Mesendoderm (in vitro differentiated cells): ENCODE results near the gene SLC16A12.

Experiments used
- DNase-seq: peaks from one replicate; pipeline ENCODE4 v3.0.0; 2013
- H2AK5ac ChIP-seq: 2 replicates; pipeline ENCODE4 v1.6.1; 2013; ENCODE audit warnings: low read length, inconsistent platforms
- H2BK120ac ChIP-seq: 2 replicates; pipeline ENCODE4 v1.6.1; 2013; ENCODE audit warnings: low read depth, mild to moderate bottlenecking, low read length, moderate library complexity, mixed read lengths
- H2BK15ac ChIP-seq: replicated peaks from 2 replicates; pipeline ENCODE4 v1.6.1; 2013; ENCODE audit warnings: low read depth, mild to moderate bottlenecking, moderate library complexity
- H2BK5ac ChIP-seq: 2 replicates; pipeline ENCODE4 v1.6.1; 2013; ENCODE audit warnings: low read length, inconsistent platforms
- H3K18ac ChIP-seq: 2 replicates; pipeline ENCODE4 v1.6.1; 2013; ENCODE audit warnings: mild to moderate bottlenecking, low read length, mixed read lengths
- H3K23ac ChIP-seq: one replicate; pipeline ENCODE4 v1.6.1; 2013; ENCODE audit warnings: low read length
- H3K27ac ChIP-seq: 2 replicates; pipeline ENCODE4 v1.5.1; 2013; ENCODE audit warnings: low read depth, mild to moderate bottlenecking, inconsistent platforms, low read length, moderate library complexity
- H3K27me3 ChIP-seq: 2 replicates; pipeline ENCODE4 v1.6.1; 2013; ENCODE audit warnings: low read length, control low read depth, mild to moderate bottlenecking, inconsistent platforms; ENCODE audit not compliant: insufficient read depth, poor library complexity
- H3K36me3 ChIP-seq: 2 replicates; pipeline ENCODE4 v1.6.1; 2013; ENCODE audit warnings: low read length, inconsistent platforms; ENCODE audit not compliant: control insufficient read depth, insufficient read depth
- H3K4ac ChIP-seq: one replicate; pipeline ENCODE4 v1.6.1; 2013; ENCODE audit warnings: low read depth, mild to moderate bottlenecking, low read length, moderate library complexity
- H3K4me1 ChIP-seq: 2 replicates; pipeline ENCODE4 v1.6.1; 2013; ENCODE audit warnings: low read depth, low read length, inconsistent platforms; ENCODE audit not compliant: control insufficient read depth
- H3K4me2 ChIP-seq: 2 replicates; pipeline ENCODE4 v1.6.1; 2013; ENCODE audit warnings: low read length
- H3K4me3 ChIP-seq: 2 replicates; pipeline ENCODE4 v1.5.1; 2013; ENCODE audit warnings: mild to moderate bottlenecking, low read length
- H3K56ac ChIP-seq: one replicate; pipeline ENCODE4 v1.6.1; 2013; ENCODE audit warnings: low read length
- H3K79me1 ChIP-seq: 2 replicates; pipeline ENCODE4 v1.6.1; 2013; ENCODE audit warnings: low read length, inconsistent platforms
- H3K79me2 ChIP-seq: 2 replicates; pipeline ENCODE4 v1.6.1; 2013; ENCODE audit warnings: mild to moderate bottlenecking, low read length; ENCODE audit not compliant: control insufficient read depth, insufficient read depth
- H3K9ac ChIP-seq: 2 replicates; pipeline ENCODE4 v1.6.1; 2013; ENCODE audit warnings: low read length, inconsistent platforms
- H4K5ac ChIP-seq: one replicate; pipeline ENCODE4 v1.6.1; 2013; ENCODE audit warnings: low read length
- H4K8ac ChIP-seq: one replicate; pipeline ENCODE4 v1.6.1; 2013; ENCODE audit warnings: low read depth, mild to moderate bottlenecking, control low read depth, low read length, moderate library complexity
- WGBS: extraction: QIAGEN DNeasy Blood & Tissue Kit; methylation state at CpG from one replicate; pipeline ENCODE4 v1.1.7; 2013; ENCODE audit warnings: low lambda C conversion rate, missing lambda C conversion rate; ENCODE audit not compliant: insufficient coverage; ENCODE audit errors: extremely low coverage; 5-methylcytosine and 5-hydroxymethylcytosine counted together

Gene SLC16A12

DNA sequence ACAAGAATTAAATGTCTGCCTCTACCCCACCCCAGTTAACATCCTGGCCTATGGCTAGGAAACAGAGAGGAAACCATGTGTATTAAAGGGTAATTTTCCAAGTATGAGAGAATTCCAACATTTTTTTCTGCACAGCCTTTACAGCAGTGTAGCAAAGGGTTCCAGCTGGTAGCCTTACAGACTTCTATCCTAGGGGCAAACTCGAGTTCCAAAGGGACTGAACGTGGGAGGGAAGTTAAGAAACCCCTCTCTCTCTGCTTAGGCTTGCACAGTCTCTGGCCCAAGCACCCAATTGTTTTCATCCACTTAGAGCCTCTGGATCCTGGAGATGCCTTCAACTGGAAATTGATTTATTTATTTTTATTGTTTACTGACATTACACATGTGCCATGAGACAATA lies 60.3 kb downstream of the SLC16A12 start:
- Histone ChIP-seq H3K27me3 (no peaks in the 10 kb centered on the region), H3K36me3 (no peaks in the 10 kb centered on the region), H3K4me1 (peaks cover 4% of the 10 kb centered on the region), H2BK5ac (no peak overlapping the region), H3K4me3 (no peak overlapping the region), H4K5ac (no peak overlapping the region), H3K79me2 (no peaks in the 10 kb centered on the region), H3K4ac (no peak overlapping the region), H3K23ac (no peak overlapping the region), H3K56ac (no peak overlapping the region), H4K8ac (no peak overlapping the region), H2AK5ac (no peak overlapping the region), H3K4me2 (no peak overlapping the region), H2BK120ac (no peak overlapping the region), H3K9ac (no peak overlapping the region), H3K18ac (no peak overlapping the region), H3K79me1 (no peaks in the 10 kb centered on the region), H3K27ac (no peak overlapping the region), H2BK15ac (no peak overlapping the region)
- DNase-seq: no peak
- no CpG with 5 or more reads among the region's 2 CpGs for WGBS

DNA sequence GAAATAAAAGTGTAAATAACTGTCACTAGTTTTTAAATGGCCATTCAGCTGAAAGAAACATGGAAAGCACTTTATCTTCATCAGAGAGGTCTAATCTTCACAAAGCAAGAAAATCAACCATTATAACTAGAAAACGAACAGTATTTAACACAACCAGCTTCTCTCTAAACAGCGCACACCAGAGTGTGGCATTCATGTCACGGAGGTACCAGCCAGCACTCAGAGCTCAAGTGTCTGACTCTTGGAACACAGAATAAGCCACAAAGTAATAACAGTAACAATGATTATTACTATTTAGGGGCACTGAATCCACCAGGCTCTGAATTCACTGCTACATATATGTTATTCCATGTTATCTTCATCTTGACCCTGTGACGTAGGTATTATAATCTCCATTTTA lies 60.9 kb downstream of the SLC16A12 start:
- no peak overlapping the region for H2AK5ac ChIP-seq
- no peak overlapping the region for H3K23ac ChIP-seq
- H3K27ac ChIP-seq: no peak overlapping the region
- DNase-seq: no peak
- no peak overlapping the region for H4K5ac ChIP-seq
- H3K18ac ChIP-seq: no peak overlapping the region
- no peak overlapping the region for H3K4me2 ChIP-seq
- no peaks in the 10 kb centered on the region for H3K27me3 ChIP-seq
- H2BK15ac ChIP-seq: no peak overlapping the region
- H3K56ac ChIP-seq: no peak overlapping the region
- peaks cover 4% of the 10 kb centered on the region for H3K4me1 ChIP-seq
- H3K79me1 ChIP-seq: no peaks in the 10 kb centered on the region
- H3K4ac ChIP-seq: no peak overlapping the region
- no peak overlapping the region for H3K9ac ChIP-seq
- no peak overlapping the region for H2BK5ac ChIP-seq
- H2BK120ac ChIP-seq: no peak overlapping the region
- no peaks in the 10 kb centered on the region for H3K79me2 ChIP-seq
- H3K36me3 ChIP-seq: no peaks in the 10 kb centered on the region
- H3K4me3 ChIP-seq: no peak overlapping the region
- WGBS: no CpG with 5 or more reads among the region's 4 CpGs
- no peak overlapping the region for H4K8ac ChIP-seq

GRCh38 chr10:89471110-89471809 lies 64.1 kb downstream of the SLC16A12 start:
- H2BK120ac ChIP-seq: no peak overlapping the region
- no peak overlapping the region for H3K4me2 ChIP-seq
- no peak overlapping the region for H4K5ac ChIP-seq
- no peak overlapping the region for H2BK5ac ChIP-seq
- no CpG with 5 or more reads among the region's 1 CpG for WGBS
- no peak overlapping the region for H3K56ac ChIP-seq
- no peak for DNase-seq
- H3K27ac ChIP-seq: no peak overlapping the region
- no peaks in the 10 kb centered on the region for H3K4me1 ChIP-seq
- H3K4me3 ChIP-seq: no peak overlapping the region
- H3K23ac ChIP-seq: no peak overlapping the region
- H2AK5ac ChIP-seq: no peak overlapping the region
- no peak overlapping the region for H4K8ac ChIP-seq
- no peak overlapping the region for H3K18ac ChIP-seq
- no peaks in the 10 kb centered on the region for H3K36me3 ChIP-seq
- H3K4ac ChIP-seq: no peak overlapping the region
- no peaks in the 10 kb centered on the region for H3K27me3 ChIP-seq
- H3K9ac ChIP-seq: no peak overlapping the region
- no peak overlapping the region for H2BK15ac ChIP-seq
- H3K79me1 ChIP-seq: no peaks in the 10 kb centered on the region
- H3K79me2 ChIP-seq: no peaks in the 10 kb centered on the region

DNA sequence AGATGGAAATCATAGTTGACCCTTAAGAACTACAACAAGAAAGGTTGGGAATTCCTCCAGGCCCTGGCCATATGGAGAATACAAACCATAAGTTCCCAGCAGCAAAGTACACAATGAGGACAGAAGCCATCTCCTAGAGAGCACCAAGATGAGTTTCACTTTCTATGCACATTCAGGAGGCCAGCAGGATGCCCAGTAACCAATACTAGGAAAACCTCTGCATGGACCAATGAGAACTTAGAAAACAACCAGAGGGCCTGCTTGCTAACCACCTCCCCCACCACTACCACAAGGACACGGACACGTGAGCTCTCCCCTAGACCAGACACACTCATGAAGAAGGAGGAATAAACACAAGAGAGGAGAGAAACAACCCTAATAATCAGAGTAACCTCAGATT lies 64.8 kb downstream of the SLC16A12 start:
- no peak overlapping the region for H3K56ac ChIP-seq
- H3K79me1 ChIP-seq: no peaks in the 10 kb centered on the region
- no peak overlapping the region for H4K5ac ChIP-seq
- H3K4me3 ChIP-seq: no peak overlapping the region
- no peak overlapping the region for H3K4ac ChIP-seq
- H4K8ac ChIP-seq: no peak overlapping the region
- no peak overlapping the region for H3K4me2 ChIP-seq
- no peaks in the 10 kb centered on the region for H3K36me3 ChIP-seq
- H3K79me2 ChIP-seq: no peaks in the 10 kb centered on the region
- no peak overlapping the region for H2BK15ac ChIP-seq
- H3K9ac ChIP-seq: no peak overlapping the region
- DNase-seq: peak; percentile 14
- no peak overlapping the region for H2BK5ac ChIP-seq
- H3K23ac ChIP-seq: no peak overlapping the region
- no peaks in the 10 kb centered on the region for H3K4me1 ChIP-seq
- H2AK5ac ChIP-seq: no peak overlapping the region
- no peaks in the 10 kb centered on the region for H3K27me3 ChIP-seq
- WGBS: no CpG with 5 or more reads among the region's 2 CpGs
- H3K27ac ChIP-seq: no peak overlapping the region
- H2BK120ac ChIP-seq: no peak overlapping the region
- H3K18ac ChIP-seq: no peak overlapping the region

DNA sequence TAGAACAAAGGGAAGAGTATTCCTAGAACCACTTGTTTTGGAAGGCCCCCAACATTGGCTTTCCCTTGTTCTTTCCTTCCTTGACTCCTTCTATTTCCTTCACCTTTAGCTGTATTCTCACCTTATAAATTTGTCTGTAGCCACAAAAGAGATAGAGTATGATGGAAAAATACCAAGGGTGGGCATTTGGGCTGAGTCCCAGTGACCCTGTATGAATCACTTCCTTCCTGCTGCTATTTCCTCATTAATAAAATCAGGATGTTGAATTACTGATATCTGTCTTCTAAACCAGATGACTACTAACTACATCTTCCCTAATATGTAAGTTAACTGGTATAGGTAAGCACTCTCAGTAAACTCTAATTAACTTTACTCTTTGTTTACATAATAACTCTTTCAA lies 65.9 kb downstream of the SLC16A12 start:
- no peaks in the 10 kb centered on the region for H3K27me3 ChIP-seq
- H3K36me3 ChIP-seq: no peaks in the 10 kb centered on the region
- no peaks in the 10 kb centered on the region for H3K79me1 ChIP-seq
- no peaks in the 10 kb centered on the region for H3K79me2 ChIP-seq
- H3K4me2 ChIP-seq: no peak overlapping the region
- H2BK5ac ChIP-seq: no peak overlapping the region
- H3K23ac ChIP-seq: no peak overlapping the region
- no peak overlapping the region for H3K9ac ChIP-seq
- no peak for DNase-seq
- no peak overlapping the region for H3K4ac ChIP-seq
- no peak overlapping the region for H2BK120ac ChIP-seq
- no peak overlapping the region for H4K8ac ChIP-seq
- no peak overlapping the region for H3K56ac ChIP-seq
- no peak overlapping the region for H2BK15ac ChIP-seq
- no peak overlapping the region for H3K4me3 ChIP-seq
- no peak overlapping the region for H3K18ac ChIP-seq
- no peak overlapping the region for H4K5ac ChIP-seq
- no peak overlapping the region for H2AK5ac ChIP-seq
- no peaks in the 10 kb centered on the region for H3K4me1 ChIP-seq
- no peak overlapping the region for H3K27ac ChIP-seq
